ENCODE measurements around the gene DOCK9. TPM values are rescaled to one million over a fixed set of nuclear protein-coding genes. Genes with fewer than 3 reads are reported as not detected.

DOCK9 gene
- total RNA-seq, 1 donor = 44.5 TPM

DNA sequence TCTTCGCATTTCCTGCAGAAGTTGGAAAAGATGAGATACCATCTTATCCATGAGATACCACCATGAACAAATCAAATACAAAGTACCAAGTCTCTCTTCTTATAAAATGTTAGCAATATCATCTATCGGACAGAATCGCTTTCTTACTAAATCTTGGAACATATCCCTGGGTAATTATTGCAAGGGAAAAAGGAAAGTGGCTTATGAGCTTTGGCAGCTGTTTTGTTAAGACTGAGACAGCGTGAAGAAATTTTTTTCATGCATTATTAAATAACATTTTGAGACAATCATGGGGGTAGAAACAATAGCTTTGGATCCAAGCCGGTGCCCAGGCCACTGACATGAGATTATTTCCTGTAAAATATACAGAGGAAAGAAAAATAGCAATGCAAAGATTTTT lies 84.5 kb downstream of the DOCK9 start:
- H2AFZ ChIP-seq (ENCODE audit: low read length) = no peak overlapping the region
- no peaks in the 10 kb centered on the region for H3K27me3 ChIP-seq (ENCODE audit: insufficient read depth, low read length)
- no peak overlapping the region for H3K27ac ChIP-seq (ENCODE audit: low read depth, low read length)
- TF ChIP-seq, protein P1, sequence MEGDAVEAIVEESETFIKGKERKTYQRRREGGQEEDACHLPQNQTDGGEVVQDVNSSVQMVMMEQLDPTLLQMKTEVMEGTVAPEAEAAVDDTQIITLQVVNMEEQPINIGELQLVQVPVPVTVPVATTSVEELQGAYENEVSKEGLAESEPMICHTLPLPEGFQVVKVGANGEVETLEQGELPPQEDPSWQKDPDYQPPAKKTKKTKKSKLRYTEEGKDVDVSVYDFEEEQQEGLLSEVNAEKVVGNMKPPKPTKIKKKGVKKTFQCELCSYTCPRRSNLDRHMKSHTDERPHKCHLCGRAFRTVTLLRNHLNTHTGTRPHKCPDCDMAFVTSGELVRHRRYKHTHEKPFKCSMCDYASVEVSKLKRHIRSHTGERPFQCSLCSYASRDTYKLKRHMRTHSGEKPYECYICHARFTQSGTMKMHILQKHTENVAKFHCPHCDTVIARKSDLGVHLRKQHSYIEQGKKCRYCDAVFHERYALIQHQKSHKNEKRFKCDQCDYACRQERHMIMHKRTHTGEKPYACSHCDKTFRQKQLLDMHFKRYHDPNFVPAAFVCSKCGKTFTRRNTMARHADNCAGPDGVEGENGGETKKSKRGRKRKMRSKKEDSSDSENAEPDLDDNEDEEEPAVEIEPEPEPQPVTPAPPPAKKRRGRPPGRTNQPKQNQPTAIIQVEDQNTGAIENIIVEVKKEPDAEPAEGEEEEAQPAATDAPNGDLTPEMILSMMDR (IDR thresholded peaks at IDR 0.05; ENCODE audit: extremely low read depth, low read depth, low read length) = no peak
- H3K9me3 ChIP-seq (ENCODE audit: low read depth, low read length) = no peaks in the 10 kb centered on the region
- no peak for DNase-seq (ENCODE audit: insufficient read length, low spot score, missing footprints)
- no peak overlapping the region for H3K4me2 ChIP-seq (ENCODE audit: insufficient read depth, low read length)
- no peaks in the 10 kb centered on the region for H4K20me1 ChIP-seq (ENCODE audit: insufficient read depth, low read length)
- H3K4me1 ChIP-seq (ENCODE audit: insufficient read depth, low read length) = peaks cover 10% of the 10 kb centered on the region
- no peaks in the 10 kb centered on the region for H3K36me3 ChIP-seq (ENCODE audit: insufficient read depth, low read length)
- no peaks in the 10 kb centered on the region for H3K79me2 ChIP-seq (ENCODE audit: insufficient read depth, low read length)
- no peak overlapping the region for H3K4me3 ChIP-seq (ENCODE audit: insufficient read depth, low read length)

DNA sequence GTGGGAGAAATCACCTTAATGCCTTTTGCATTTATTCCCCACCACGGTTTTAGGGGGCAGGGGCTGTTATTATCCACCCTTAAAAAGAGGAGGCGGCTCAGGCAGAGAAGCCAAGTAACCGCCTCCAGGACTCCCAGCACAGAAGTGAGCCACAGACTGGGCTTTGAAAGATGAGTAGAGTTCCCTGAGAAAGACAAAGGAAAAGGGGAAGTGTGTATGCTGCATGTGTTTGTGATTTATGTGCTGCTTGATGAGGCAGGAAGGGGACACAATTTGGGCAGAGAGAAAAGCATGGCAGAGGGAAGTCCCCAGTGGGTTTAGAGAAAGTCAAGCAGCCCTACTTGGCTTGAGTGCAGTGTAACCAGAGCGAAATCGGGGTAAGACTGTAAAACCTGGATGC lies 85.0 kb downstream of the DOCK9 start:
- no peak overlapping the region for H3K4me3 ChIP-seq (ENCODE audit: insufficient read depth, low read length)
- TF ChIP-seq, protein P1 (IDR thresholded peaks at IDR 0.05; ENCODE audit: extremely low read depth, low read depth, low read length) = no peak
- no peaks in the 10 kb centered on the region for H3K27me3 ChIP-seq (ENCODE audit: insufficient read depth, low read length)
- peaks cover 10% of the 10 kb centered on the region for H3K4me1 ChIP-seq (ENCODE audit: insufficient read depth, low read length)
- H3K79me2 ChIP-seq (ENCODE audit: insufficient read depth, low read length) = no peaks in the 10 kb centered on the region
- DNase-seq (ENCODE audit: insufficient read length, low spot score, missing footprints) = no peak
- H3K4me2 ChIP-seq (ENCODE audit: insufficient read depth, low read length) = no peak overlapping the region
- no peak overlapping the region for H3K27ac ChIP-seq (ENCODE audit: low read depth, low read length)
- H2AFZ ChIP-seq (ENCODE audit: low read length) = no peak overlapping the region
- no peaks in the 10 kb centered on the region for H4K20me1 ChIP-seq (ENCODE audit: insufficient read depth, low read length)
- H3K36me3 ChIP-seq (ENCODE audit: insufficient read depth, low read length) = no peaks in the 10 kb centered on the region
- H3K9me3 ChIP-seq (ENCODE audit: low read depth, low read length) = no peaks in the 10 kb centered on the region

DNA sequence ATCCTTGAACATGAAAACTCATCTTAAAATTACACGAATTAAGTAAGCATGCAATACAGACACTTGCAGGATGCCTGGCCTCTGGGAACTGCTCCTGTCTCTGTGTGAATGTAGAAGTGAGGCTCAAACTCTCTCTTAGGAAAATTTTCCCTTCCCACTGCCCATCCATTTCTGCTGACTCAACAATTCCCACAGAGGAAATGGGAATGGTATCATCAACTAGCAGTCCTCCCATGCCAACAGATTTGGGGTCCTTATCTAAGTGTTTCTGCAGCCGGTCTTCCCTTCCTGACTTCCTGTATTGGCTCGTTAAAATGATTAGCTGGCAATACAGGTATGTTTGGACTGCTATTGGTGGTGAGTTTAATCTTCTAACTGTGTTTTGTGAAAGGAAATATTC lies 85.8 kb downstream of the DOCK9 start:
- Histone ChIP-seq H3K4me3 (ENCODE audit: insufficient read depth, low read length) (no peak overlapping the region), H3K36me3 (ENCODE audit: insufficient read depth, low read length) (no peaks in the 10 kb centered on the region), H3K4me2 (ENCODE audit: insufficient read depth, low read length) (no peak overlapping the region), H2AFZ (ENCODE audit: low read length) (no peak overlapping the region), H3K27ac (ENCODE audit: low read depth, low read length) (no peak overlapping the region), H3K27me3 (ENCODE audit: insufficient read depth, low read length) (no peaks in the 10 kb centered on the region), H3K79me2 (ENCODE audit: insufficient read depth, low read length) (no peaks in the 10 kb centered on the region), H3K4me1 (ENCODE audit: insufficient read depth, low read length) (peaks cover 10% of the 10 kb centered on the region), H3K9me3 (ENCODE audit: low read depth, low read length) (no peaks in the 10 kb centered on the region), H4K20me1 (ENCODE audit: insufficient read depth, low read length) (no peaks in the 10 kb centered on the region)
- TF ChIP-seq, protein P1 (IDR thresholded peaks at IDR 0.05; ENCODE audit: extremely low read depth, low read depth, low read length) = no peak
- DNase-seq (ENCODE audit: insufficient read length, low spot score, missing footprints) = no peak

DNA sequence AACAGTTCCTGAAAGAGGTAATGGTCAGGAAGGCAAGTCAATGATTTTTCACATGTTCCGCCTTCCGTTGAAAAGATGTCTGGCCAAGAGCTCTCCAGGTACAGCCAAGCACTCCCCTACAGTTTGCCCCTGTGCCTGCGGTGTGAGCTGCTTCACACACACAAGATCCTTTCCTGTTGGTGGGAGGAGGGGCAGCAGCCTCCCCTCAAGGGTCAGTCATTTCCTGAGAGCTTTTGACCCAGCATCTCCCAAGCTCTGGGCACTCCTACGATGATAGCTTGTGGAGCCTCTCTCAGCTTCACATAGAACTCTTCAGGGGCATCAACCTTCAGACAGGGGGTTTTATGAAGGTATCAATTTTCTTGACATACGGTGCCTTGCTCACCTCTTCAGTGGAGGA lies 86.9 kb downstream of the DOCK9 start:
- Histone ChIP-seq H3K9me3 (ENCODE audit: low read depth, low read length) (no peaks in the 10 kb centered on the region), H3K79me2 (ENCODE audit: insufficient read depth, low read length) (no peaks in the 10 kb centered on the region), H3K36me3 (ENCODE audit: insufficient read depth, low read length) (no peaks in the 10 kb centered on the region), H3K4me1 (ENCODE audit: insufficient read depth, low read length) (peaks cover 10% of the 10 kb centered on the region), H4K20me1 (ENCODE audit: insufficient read depth, low read length) (no peaks in the 10 kb centered on the region), H3K27me3 (ENCODE audit: insufficient read depth, low read length) (no peaks in the 10 kb centered on the region), H3K4me3 (ENCODE audit: insufficient read depth, low read length) (no peak overlapping the region), H3K27ac (ENCODE audit: low read depth, low read length) (no peak overlapping the region), H3K4me2 (ENCODE audit: insufficient read depth, low read length) (no peak overlapping the region), H2AFZ (ENCODE audit: low read length) (no peak overlapping the region)
- TF ChIP-seq, protein P1 (IDR thresholded peaks at IDR 0.05; ENCODE audit: extremely low read depth, low read depth, low read length) = no peak
- DNase-seq (ENCODE audit: insufficient read length, low spot score, missing footprints) = no peak

Measured in osteoblast (primary cell).